SW480 (cell line): ENCODE data around the gene BRAT1.

Experiments
- DNase-seq: peaks from one replicate; pipeline ENCODE4 v3.0.0-alpha.2; 2016; ENCODE audit warnings: low spot score

The BRAT1 gene

GRCh38 chr7:2495418-2496299 lies 59.7 kb downstream of the BRAT1 start:
- DNase-seq, result no peak

GRCh38 chr7:2494191-2495130 lies 60.9 kb downstream of the BRAT1 start:
- DNase-seq, result no peak

- DNase-seq, result no peak
Measured at GRCh38 chr7:2493205-2494164, 61.8 kb downstream of the BRAT1 start.

GRCh38 chr7:2492038-2492437 lies 63.3 kb downstream of the BRAT1 start:
- DNase-seq, result no peak

- no peak for DNase-seq
Measured at GRCh38 chr7:2490181-2490651, 65.1 kb downstream of the BRAT1 start.

- no peak for DNase-seq
Measured at GRCh38 chr7:2488681-2489080, 66.6 kb downstream of the BRAT1 start.

GRCh38 chr7:2488272-2488645 lies 67.1 kb downstream of the BRAT1 start:
- DNase-seq, result no peak
